Measurements from ENCODE around the gene C17orf58. TPM values are rescaled to one million over a fixed set of nuclear protein-coding genes. Genes with fewer than 3 reads are reported as not detected.
A peak's percentile ranks its signal among the peaks of the same experiment; 100 is the strongest.
"Not testable (repeated sequence)": the region's sequence is repeated elsewhere in the genome, so short reads cannot be mapped to it uniquely, and the experiment has no call there.

The C17orf58 gene
- total RNA-seq, 1 donor from 2014 or later = 23.0 TPM

DNA sequence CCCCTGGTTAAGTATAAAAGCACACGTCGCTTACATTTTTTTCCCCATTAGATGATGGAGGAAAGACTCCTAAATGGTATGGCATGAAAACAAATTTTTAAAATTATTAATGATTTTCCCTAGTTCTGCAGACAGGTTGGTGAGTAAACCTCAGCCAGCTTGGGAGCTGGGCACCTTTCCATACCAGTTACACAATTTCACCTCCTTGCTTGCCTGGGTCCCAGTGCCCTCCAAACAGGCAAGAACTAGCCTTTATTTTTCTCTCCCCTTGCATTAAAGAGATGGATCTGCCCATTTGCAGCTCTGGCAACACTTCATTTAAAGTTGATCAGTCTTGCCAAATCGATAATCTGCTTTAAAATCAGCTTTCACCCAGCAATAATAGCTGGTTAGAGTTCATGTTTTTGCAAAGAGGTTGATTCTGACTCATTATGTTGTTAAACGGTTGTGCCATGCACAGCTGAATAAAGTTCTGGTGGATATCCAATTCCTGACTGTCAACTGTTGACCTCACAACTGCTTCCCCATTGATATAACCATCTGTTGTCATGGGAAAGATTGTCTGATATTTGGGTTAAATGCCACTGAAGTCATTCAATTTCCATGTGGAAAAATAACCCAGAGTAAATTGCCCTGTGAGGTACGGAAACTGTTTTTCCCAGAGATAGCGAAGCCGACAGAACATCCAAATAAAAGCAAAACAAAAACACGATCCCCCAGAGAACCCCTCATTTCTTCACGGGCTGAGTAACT is 1.3 kb downstream of the C17orf58 start:
- H3K36me3 Mint-ChIP-seq (ENCODE audit: low read depth) = peaks cover 13% of the 10 kb centered on the region
- intact Hi-C loops (cut with micrococcal nuclease) = loop anchor here (2.0 to 5.0 kb wide), 2 partner anchors 26 to 1332 kb away; partner anchors contain the start of gene ABCA5

GRCh38 chr17:67993998-67994361 is 2.3 kb downstream of the C17orf58 start:
- Mint-ChIP-seq H3K27ac (peak overlapping the region; percentile 82), H3K27me3 (ENCODE audit: low read depth) (peaks cover 23% of the 10 kb centered on the region), H3K4me1 (ENCODE audit: low read depth) (peaks cover 33% of the 10 kb centered on the region), H3K4me3 (ENCODE audit: low read depth) (peak overlapping the region; percentile 91), H3K36me3 (ENCODE audit: low read depth) (peaks cover 13% of the 10 kb centered on the region), H3K9me3 (no peaks in the 10 kb centered on the region)
- intact Hi-C loops (cut with micrococcal nuclease) = loop anchor here (2.0 to 5.0 kb wide), 2 partner anchors 27 to 1333 kb away; partner anchors contain the start of gene ABCA5
- DNase-seq (ENCODE audit: low spot score) = no peak

More for the DNA sequence above, 1.3 kb downstream of the C17orf58 start:
- Mint-ChIP-seq H3K27ac (peak overlapping the region; percentile 70), H3K27me3 (ENCODE audit: low read depth) (peaks cover 23% of the 10 kb centered on the region), H3K4me1 (ENCODE audit: low read depth) (peaks cover 33% of the 10 kb centered on the region), H3K4me3 (ENCODE audit: low read depth) (peak overlapping the region; percentile 91), H3K9me3 (no peaks in the 10 kb centered on the region)
- no peak for DNase-seq (ENCODE audit: low spot score)

DNA sequence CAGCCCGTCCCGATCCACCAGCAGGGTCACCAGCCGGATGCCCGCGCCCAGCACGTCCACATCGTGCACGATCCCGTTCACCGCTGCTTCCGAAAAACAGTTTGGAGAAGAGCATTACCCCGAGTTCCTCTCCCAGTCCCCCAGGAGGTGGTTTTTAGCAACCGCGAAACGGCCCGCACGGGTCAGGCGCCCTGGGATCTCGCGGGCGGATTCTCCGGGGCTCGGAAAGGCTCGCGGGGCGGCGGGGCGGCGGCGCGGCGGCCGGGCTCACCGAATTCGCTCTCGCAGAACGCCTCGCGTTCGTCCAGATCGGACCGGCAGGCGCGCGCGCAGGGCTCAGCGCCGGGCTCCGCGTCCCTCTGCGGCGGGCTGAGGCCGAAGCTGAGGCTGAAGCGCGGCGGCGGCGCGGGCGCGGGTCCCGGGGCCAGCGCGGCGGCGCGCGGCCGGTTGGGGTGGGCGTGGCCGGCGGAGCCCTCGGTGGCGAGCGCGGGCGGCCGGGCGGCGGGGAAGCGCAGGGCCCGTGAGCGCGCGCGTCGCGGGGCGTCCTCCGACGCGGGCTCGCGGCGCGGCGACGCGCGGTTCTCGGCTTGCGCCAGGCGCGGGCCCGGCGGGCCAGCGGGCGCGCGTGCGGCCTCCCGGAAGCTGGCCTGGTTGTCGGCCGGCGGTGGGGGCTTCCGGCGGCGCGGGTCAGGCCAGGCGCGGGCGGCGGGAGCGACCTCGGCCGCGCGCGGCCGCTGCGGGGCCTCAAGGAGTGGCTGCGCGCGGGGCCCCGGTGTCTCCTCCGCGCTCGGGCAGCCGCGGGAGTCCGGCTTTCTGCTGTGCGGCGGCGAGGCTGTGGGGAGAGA is 2.9 kb downstream of the C17orf58 start:
- intact Hi-C loops (cut with micrococcal nuclease) = loop anchor here (5.0 kb wide), 1 partner anchor 1334 kb away; the partner anchor contains the start of gene ABCA5
- DNase-seq (ENCODE audit: low spot score) = peak; percentile 75
- Mint-ChIP-seq H3K36me3 (ENCODE audit: low read depth) (peaks cover 13% of the 10 kb centered on the region), H3K27ac (peak overlapping the region; percentile 83), H3K4me3 (ENCODE audit: low read depth) (peak overlapping the region; percentile 91), H3K27me3 (ENCODE audit: low read depth) (peaks cover 19% of the 10 kb centered on the region), H3K4me1 (ENCODE audit: low read depth) (peaks cover 33% of the 10 kb centered on the region), H3K9me3 (no peaks in the 10 kb centered on the region)

GRCh38 chr17:67992548-67993152 is 3.6 kb downstream of the C17orf58 start:
- Mint-ChIP-seq H3K27ac (peak overlapping the region; percentile 83), H3K4me3 (ENCODE audit: low read depth) (peak overlapping the region; percentile 90), H3K4me1 (ENCODE audit: low read depth) (peaks cover 33% of the 10 kb centered on the region), H3K36me3 (ENCODE audit: low read depth) (peaks cover 13% of the 10 kb centered on the region), H3K9me3 (no peaks in the 10 kb centered on the region), H3K27me3 (ENCODE audit: low read depth) (peaks cover 18% of the 10 kb centered on the region)
- no peak for DNase-seq (ENCODE audit: low spot score)
- intact Hi-C loops (cut with micrococcal nuclease) = loop anchor here (5.0 kb wide), 1 partner anchor 1335 kb away; the partner anchor contains the start of gene ABCA5

- Mint-ChIP-seq H3K4me1 (ENCODE audit: low read depth) (peaks cover 26% of the 10 kb centered on the region), H3K9me3 (no peaks in the 10 kb centered on the region), H3K4me3 (ENCODE audit: low read depth) (no peak overlapping the region), H3K36me3 (ENCODE audit: low read depth) (peaks cover 11% of the 10 kb centered on the region), H3K27ac (no peak overlapping the region), H3K27me3 (ENCODE audit: low read depth) (peaks cover 8% of the 10 kb centered on the region)
- intact Hi-C loops (cut with micrococcal nuclease) = loop anchor here (5.0 kb wide), 1 partner anchor 1336 kb away; the partner anchor contains the start of gene ABCA5
- DNase-seq (ENCODE audit: low spot score) = no peak
These were observed 5.4 kb downstream of the C17orf58 start for GRCh38 chr17:67990909-67991308.

- no peak for DNase-seq (ENCODE audit: low spot score)
- intact Hi-C loops (cut with micrococcal nuclease) = no loop called here
- H3K4me1 Mint-ChIP-seq (ENCODE audit: low read depth) = no peaks in the 10 kb centered on the region
- no peak overlapping the region for H3K27ac Mint-ChIP-seq
- peaks cover 20% of the 10 kb centered on the region for H3K36me3 Mint-ChIP-seq (ENCODE audit: low read depth)
- H3K27me3 Mint-ChIP-seq (ENCODE audit: low read depth) = no peaks in the 10 kb centered on the region
- no peaks in the 10 kb centered on the region for H3K9me3 Mint-ChIP-seq
- H3K4me3 Mint-ChIP-seq (ENCODE audit: low read depth) = no peak overlapping the region
These were observed 12.9 kb downstream of the C17orf58 start for GRCh38 chr17:67983383-67983688.

DNA sequence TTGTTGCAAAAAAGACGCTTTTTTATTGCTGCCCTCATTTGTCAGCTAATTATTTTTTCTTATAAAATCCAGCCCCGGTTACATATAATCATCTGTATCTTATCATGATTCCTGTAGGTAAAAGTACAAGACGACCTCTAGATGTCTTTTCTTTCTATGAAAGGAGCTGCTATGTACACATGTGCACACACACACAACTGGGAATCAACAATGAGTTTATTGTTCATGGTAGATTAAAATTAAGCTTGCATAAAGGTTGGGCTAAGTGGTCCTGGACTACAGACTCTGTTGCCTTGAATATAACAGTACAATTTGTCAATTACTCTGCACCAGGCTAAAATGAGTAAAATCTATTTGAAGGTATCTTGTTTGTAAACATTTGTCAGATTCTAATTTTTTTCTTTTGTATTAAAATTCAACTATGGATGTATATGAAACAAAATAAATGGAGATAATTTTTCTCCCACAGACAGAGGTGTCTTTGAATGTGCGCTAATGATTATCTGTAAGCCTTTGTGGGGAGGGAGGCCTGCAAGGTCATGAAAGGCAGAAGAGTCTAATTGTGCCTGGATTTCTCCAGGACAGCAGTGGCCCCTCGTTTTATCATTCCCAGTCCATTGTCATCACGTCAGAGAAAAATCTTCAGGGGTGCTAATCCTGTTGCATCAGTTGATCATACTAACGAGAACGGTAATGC is 13.4 kb downstream of the C17orf58 start:
- no peaks in the 10 kb centered on the region for H3K27me3 Mint-ChIP-seq (ENCODE audit: low read depth)

GRCh38 chr17:67982034-67982640 is 14.1 kb downstream of the C17orf58 start:
- intact Hi-C loops (cut with micrococcal nuclease) = no loop called here
- Mint-ChIP-seq H3K27me3 (ENCODE audit: low read depth) (no peaks in the 10 kb centered on the region), H3K4me3 (ENCODE audit: low read depth) (no peak overlapping the region), H3K9me3 (no peaks in the 10 kb centered on the region), H3K4me1 (ENCODE audit: low read depth) (no peaks in the 10 kb centered on the region), H3K36me3 (ENCODE audit: low read depth) (peaks cover 20% of the 10 kb centered on the region), H3K27ac (no peak overlapping the region)
- no peak for DNase-seq (ENCODE audit: low spot score)

More for the DNA sequence above, 13.4 kb downstream of the C17orf58 start:
- Mint-ChIP-seq H3K36me3 (ENCODE audit: low read depth) (peaks cover 20% of the 10 kb centered on the region), H3K4me1 (ENCODE audit: low read depth) (no peaks in the 10 kb centered on the region), H3K4me3 (ENCODE audit: low read depth) (no peak overlapping the region), H3K27ac (no peak overlapping the region), H3K9me3 (no peaks in the 10 kb centered on the region)
- no peak for DNase-seq (ENCODE audit: low spot score)
- intact Hi-C loops (cut with micrococcal nuclease) = no loop called here

DNA sequence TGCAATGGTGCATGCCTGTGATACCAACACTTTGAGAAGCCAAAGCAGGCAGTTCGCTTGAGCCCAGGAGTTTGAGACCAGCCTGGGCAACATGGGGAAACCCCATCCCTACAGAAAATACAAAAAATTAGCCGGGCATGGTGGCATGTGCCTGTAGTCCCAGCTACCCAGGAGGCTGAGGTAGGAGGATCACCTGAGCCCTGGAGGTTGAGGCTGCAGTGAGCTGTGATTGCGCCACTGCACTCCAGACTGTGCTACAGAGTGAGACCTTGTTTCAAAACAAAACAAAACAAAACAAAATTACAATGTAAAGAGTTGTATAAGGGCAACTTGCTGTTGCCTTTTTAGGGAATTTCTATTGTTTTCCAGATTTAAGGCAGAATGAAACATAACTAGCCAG is 15.4 kb downstream of the C17orf58 start:
- H3K9me3 Mint-ChIP-seq; H3K4me3 Mint-ChIP-seq (ENCODE audit: low read depth); intact Hi-C loops (cut with micrococcal nuclease); H3K27ac Mint-ChIP-seq; H3K27me3 Mint-ChIP-seq (ENCODE audit: low read depth); H3K4me1 Mint-ChIP-seq (ENCODE audit: low read depth): not testable (repeated sequence)
- H3K36me3 Mint-ChIP-seq (ENCODE audit: low read depth) = peaks cover 20% of the 10 kb centered on the region
- peak; percentile 4 for DNase-seq (ENCODE audit: low spot score)

- H3K27ac Mint-ChIP-seq = no peak overlapping the region
- no peak overlapping the region for H3K4me3 Mint-ChIP-seq (ENCODE audit: low read depth)
- peak; percentile 6 for DNase-seq (ENCODE audit: low spot score)
- no peaks in the 10 kb centered on the region for H3K9me3 Mint-ChIP-seq
- no peaks in the 10 kb centered on the region for H3K27me3 Mint-ChIP-seq (ENCODE audit: low read depth)
- H3K4me1 Mint-ChIP-seq (ENCODE audit: low read depth) = no peaks in the 10 kb centered on the region
- peaks cover 21% of the 10 kb centered on the region for H3K36me3 Mint-ChIP-seq (ENCODE audit: low read depth)
- intact Hi-C loops (cut with micrococcal nuclease) = no loop called here
These were observed 15.8 kb downstream of the C17orf58 start for GRCh38 chr17:67980456-67980855.

- H3K27me3 Mint-ChIP-seq (ENCODE audit: low read depth); intact Hi-C loops (cut with micrococcal nuclease); H3K4me1 Mint-ChIP-seq (ENCODE audit: low read depth); DNase-seq (ENCODE audit: low spot score); H3K9me3 Mint-ChIP-seq; H3K4me3 Mint-ChIP-seq (ENCODE audit: low read depth); H3K27ac Mint-ChIP-seq: not testable (repeated sequence)
- H3K36me3 Mint-ChIP-seq (ENCODE audit: low read depth) = peaks cover 21% of the 10 kb centered on the region
These were observed 20.0 kb downstream of the C17orf58 start for GRCh38 chr17:67976306-67976705.

DNA sequence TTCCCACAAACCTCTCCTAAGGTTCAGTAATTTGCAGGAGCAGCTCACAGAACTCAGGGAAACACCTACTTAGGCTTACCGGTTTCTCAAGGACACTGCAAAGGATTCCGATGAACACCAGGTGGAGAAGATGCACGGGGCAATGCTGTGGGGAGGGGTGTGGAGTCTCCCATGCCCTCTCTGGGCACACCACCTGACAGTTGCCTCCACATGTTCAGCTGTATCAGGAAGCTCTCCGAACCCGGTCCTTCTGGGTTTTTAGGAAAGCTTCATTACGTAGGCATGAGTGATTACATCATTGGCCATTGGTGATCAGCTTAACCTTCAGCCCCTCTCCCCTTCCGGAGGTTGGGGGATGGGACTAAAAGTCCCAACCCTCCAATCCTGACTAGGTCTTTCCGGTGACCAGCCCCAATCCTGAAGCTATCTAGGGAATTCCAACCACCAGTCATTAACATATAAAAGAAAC is 21.6 kb downstream of the C17orf58 start:
- H3K4me3 Mint-ChIP-seq (ENCODE audit: low read depth) = no peak overlapping the region
- intact Hi-C loops (cut with micrococcal nuclease) = no loop called here
- DNase-seq (ENCODE audit: low spot score) = no peak
- H3K4me1 Mint-ChIP-seq (ENCODE audit: low read depth) = no peaks in the 10 kb centered on the region
- H3K27me3 Mint-ChIP-seq (ENCODE audit: low read depth) = no peaks in the 10 kb centered on the region
- peaks cover 21% of the 10 kb centered on the region for H3K36me3 Mint-ChIP-seq (ENCODE audit: low read depth)
- H3K9me3 Mint-ChIP-seq = no peaks in the 10 kb centered on the region
- no peak overlapping the region for H3K27ac Mint-ChIP-seq

Data from activated T-helper 2 cell treated with anti-CD3 and anti-CD28 coated beads, Interferon-gamma antibody, Interleukin-2, Interleukin-4, amounts not matched to agents 10 μg/mL and 5 μg/mL and 100 μg/mL, durations not matched to agents 14 hours and 24 hours and 36 hours (primary cell).